Fibroblast of mammary gland (primary cell): ENCODE results near the gene SEC24D.

Experiments used
- DNase-seq: peaks from one replicate; pipeline ENCODE4 v3.0.0-alpha.2; 2010; ENCODE audit warnings: low read depth
- H3K4me3 ChIP-seq: 2 replicates; pipeline ENCODE4 v1.5.1; 2011; ENCODE audit warnings: low read depth, mild to moderate bottlenecking, low read length, moderate library complexity; ENCODE audit not compliant: control insufficient read depth
- TF ChIP-seq, protein P1 (sequence below): conservative IDR thresholded peaks from 2 replicates; pipeline ENCODE4 v1.5.1; 2011; ENCODE audit warnings: low read depth, low read length, inconsistent platforms; ENCODE audit not compliant: control insufficient read depth, insufficient read depth

SEC24D gene

DNA sequence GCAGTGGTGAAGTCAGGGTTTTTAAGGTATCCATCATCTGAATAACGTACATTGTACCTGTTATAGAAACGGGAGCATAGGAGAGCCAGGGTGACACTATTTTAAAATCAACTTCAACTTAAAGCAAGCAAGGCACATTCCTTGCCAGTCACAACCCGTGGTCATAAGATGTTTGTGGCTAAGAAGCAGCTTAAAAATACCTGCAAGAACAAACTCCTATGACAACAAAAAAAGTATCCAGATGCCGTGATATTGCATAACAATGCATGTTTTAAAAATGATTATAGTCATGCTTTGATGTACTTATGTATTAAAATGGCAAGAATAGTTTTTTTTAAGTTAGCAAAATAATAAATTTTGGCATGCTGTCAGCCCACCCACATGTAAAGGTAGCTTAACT, 36.3 kb upstream of the SEC24D start:
- TF ChIP-seq, protein P1, sequence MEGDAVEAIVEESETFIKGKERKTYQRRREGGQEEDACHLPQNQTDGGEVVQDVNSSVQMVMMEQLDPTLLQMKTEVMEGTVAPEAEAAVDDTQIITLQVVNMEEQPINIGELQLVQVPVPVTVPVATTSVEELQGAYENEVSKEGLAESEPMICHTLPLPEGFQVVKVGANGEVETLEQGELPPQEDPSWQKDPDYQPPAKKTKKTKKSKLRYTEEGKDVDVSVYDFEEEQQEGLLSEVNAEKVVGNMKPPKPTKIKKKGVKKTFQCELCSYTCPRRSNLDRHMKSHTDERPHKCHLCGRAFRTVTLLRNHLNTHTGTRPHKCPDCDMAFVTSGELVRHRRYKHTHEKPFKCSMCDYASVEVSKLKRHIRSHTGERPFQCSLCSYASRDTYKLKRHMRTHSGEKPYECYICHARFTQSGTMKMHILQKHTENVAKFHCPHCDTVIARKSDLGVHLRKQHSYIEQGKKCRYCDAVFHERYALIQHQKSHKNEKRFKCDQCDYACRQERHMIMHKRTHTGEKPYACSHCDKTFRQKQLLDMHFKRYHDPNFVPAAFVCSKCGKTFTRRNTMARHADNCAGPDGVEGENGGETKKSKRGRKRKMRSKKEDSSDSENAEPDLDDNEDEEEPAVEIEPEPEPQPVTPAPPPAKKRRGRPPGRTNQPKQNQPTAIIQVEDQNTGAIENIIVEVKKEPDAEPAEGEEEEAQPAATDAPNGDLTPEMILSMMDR, result no peak
- no peak for DNase-seq
- H3K4me3 ChIP-seq, result no peak overlapping the region

DNA sequence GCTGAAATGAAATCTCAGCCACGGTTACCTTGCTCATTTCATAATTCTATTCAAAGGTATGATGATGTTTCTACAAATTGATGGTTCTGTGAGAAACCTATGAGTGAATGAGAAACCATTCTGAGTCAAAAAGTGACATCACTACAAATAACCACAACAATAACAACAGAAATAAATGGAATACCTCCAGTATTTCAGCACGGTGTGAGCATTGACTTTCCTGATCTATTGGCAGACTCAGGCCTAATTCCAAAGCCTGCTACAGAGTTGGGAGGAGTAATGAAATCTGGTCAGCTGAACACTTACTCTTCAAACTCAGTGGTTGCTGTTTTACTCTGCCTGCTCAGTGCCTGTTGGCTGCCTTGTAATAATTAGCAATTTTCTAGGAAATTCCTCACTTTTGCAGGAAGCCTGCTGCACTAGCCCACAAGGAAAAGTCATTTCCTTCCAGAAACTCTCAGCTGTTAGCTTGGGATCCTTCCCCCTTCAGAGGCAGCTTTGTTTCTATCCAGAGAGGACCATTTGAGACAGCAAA, 33.9 kb upstream of the SEC24D start:
- no peak overlapping the region for H3K4me3 ChIP-seq
- TF ChIP-seq, protein P1, result no peak
- DNase-seq, result peak; percentile 79

DNA sequence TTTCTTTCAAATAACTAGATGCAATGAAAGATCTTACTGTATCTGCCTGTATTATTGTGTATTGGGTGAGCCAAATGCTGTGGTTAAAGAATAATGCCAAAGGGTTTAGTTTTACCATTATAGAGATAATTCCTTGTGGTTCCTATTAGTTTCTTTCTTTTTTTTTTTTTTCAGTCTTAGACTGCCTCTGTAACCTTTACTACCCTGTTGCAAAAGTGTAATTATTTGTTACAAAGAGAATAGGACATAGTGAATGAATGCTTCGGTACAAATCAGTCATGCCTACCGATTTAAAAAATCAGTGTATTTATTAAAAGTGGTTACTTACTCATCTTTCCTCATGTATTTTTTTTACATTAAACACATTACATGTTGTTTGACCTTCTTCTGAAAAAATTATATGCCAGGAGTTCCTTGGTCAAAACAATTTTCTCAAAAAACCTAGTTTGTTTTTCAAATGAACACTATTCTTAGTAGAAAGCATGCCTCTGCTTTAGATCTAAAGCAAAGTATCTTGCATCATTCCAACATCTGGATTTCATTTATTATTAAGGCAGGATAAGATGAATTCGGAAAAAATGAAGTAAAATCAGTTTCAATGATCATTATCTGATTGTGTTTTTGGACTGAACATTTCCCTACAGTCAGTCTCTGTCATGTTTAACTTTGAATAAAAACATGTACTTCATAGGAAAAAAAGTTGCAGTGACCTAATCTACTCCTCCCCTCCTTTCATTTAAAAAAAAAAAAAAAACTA, 31.6 kb upstream of the SEC24D start:
- TF ChIP-seq, protein P1, result no peak
- H3K4me3 ChIP-seq, result no peak overlapping the region
- peak; percentile 73 for DNase-seq

DNA sequence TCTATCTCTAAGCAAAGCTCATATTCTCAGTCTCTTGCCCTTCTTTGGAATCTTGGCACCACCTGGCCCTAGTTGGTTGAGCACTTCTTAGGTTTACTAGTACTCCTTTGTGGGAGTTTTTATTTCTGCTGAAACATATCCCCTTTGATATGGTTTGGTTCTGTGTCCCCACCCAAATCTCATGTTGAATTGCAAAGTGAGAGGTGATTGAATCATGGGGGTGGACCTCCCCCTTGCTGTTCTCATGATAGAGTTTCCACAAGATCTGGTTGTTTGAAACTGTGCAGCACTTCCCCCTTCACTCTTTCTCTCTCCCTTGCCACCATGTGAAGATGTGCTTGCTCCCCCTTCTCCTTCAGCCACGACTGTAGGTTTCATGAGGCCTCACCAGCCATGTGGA, 30.5 kb upstream of the SEC24D start:
- TF ChIP-seq, protein P1, result no peak
- H3K4me3 ChIP-seq, result no peak overlapping the region
- no peak for DNase-seq

DNA sequence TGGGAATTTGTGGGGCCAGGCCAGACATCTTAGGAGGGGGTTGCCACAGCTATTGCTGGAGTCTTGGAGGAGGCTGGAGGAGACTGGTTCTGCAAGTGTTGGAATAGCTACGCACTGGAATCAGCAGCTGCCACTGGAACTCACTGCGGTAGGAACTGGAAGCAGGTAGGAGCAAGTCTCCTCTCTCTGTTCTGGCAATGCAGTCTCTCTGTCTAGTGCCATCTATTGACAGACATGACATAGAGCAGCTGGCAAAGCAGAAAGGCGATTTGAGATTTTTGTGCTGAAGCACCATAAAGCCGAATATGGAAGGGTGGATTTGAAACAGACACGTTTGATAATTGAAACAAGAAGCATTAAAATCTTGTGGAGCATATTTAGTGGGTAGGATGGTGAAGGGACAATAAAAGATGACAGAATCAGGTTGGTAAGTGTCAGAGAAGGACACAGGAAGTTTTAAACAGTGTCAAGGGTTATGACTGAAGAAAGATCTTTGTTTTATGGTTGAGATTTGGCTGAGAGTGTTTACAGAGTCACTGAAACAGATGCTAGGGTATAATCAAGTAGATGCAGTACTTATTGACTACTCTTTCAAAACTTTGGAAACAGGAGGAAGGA, 29.3 kb upstream of the SEC24D start:
- H3K4me3 ChIP-seq, result no peak overlapping the region
- TF ChIP-seq, protein P1, result peak; percentile 87
- peak; percentile 61 for DNase-seq

DNA sequence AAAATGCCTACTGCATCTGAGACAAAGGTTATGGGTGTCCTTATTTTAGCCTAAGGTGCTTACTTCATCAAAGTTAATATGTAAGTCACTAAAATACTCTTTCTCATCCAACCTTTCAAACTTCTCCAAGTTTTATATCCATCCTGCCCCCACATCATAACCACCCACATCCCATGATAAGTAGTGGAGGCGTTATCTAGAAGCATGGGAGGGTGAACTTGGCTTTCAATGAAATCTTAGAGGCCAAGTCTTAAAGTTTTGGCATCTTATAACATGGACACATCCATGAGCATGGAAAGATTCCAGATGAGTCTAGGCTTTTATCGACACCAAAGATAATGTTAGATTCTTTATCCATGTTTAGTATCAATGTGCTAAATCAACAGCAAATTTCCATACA, 22.9 kb upstream of the SEC24D start:
- TF ChIP-seq, protein P1, result no peak
- H3K4me3 ChIP-seq, result no peak overlapping the region
- no peak for DNase-seq
